HL-60/S4 treated with phorbol 12-myristate 13-acetate at 8.2 ng/mL for 4 days and 3 days (cell line): ENCODE results near the gene KYNU.
"Not testable (repeated sequence)": the region's sequence is repeated elsewhere in the genome, so short reads cannot be mapped to it uniquely, and the experiment has no call there.

Experiments
- in situ Hi-C: fragments of 300-500 bp; cut with MboI; formaldehyde crosslinking; loops from 2 replicates; pipeline ENCODE4 v1.15.0; 2022; ENCODE audit warnings: low sequenced_read_pairs

Gene KYNU

DNA sequence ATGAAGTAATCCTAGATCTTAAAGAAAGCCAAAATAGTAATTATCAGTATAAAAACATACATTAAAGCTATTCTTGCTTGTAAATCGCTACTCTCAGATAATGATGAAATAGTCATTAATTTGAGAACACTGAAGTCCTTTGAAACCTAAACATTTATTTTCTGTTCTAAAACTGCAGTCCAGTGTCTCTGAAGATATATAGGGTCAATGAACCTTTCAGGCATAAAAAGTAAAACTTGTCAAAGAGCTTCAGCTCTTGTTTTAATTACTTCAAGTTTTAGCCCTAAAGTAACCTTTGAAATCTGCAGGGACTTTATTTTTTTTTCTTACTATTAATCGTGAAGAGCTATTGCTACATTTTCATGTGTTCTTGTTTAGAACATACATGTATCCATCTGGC lies 116.3 kb downstream of the KYNU start:
- in situ Hi-C loops: no loop called here

GRCh38 chr2:142994665-142995064 lies 117.2 kb downstream of the KYNU start:
- in situ Hi-C loops: no loop called here

GRCh38 chr2:142997231-142997630 lies 119.8 kb downstream of the KYNU start:
- in situ Hi-C loops: no loop called here

GRCh38 chr2:143000599-143000998 lies 123.1 kb downstream of the KYNU start:
- in situ Hi-C loops: no loop called here

GRCh38 chr2:143001501-143001900 lies 124.0 kb downstream of the KYNU start:
- in situ Hi-C loops: no loop called here

GRCh38 chr2:143015656-143016055 lies 138.2 kb downstream of the KYNU start:
- in situ Hi-C loops: no loop called here

DNA sequence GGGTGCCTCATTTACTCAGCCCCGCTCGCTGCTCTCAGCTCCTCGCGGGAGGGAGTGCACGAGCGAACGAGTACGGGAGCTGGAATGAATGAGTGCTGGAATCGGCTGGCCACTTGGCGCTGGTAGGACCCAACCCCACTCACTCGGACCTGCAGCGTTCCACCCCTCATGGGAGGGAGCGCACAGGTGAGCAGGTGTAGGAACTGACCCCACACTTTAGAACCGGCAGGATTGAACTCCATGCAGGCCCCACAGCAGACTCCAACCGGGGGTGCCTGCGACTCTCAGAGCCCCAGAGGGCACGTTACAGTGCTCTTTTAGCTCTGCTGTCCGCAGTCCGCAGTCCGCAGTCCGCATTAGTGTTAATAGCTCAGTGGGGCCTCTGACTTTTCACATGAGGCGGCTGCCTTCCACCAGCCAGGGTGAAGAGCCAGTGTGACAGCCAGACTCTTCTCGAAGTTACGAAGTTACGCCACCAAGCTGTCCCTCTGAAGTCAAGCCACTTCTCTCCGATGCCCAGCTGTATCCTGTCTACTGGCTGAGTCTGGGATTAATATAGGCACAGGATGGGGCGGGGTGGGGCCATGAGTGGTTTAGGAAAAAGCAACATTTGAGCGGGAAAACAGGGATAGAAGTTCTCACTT lies 149.1 kb downstream of the KYNU start:
- in situ Hi-C loops: no loop called here

DNA sequence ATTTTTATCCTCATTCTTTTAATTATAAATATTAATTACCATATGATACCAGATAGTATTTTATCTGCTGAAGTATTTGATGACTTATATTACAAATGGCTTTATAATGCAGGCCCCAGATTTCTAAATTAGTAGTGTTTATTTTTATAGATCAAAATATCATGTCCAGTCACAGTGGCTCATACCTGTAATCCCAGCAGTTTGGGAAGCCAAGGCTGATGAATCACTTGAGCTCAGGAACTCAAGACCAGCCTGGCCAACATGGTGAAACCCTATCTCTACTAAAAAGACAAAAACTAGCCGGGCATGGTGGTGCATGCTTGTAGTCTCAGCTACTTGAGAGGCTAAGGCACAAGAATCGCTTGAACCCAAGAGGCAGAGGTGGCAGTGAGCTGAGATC lies 151.7 kb downstream of the KYNU start:
- in situ Hi-C loops: no loop called here

DNA sequence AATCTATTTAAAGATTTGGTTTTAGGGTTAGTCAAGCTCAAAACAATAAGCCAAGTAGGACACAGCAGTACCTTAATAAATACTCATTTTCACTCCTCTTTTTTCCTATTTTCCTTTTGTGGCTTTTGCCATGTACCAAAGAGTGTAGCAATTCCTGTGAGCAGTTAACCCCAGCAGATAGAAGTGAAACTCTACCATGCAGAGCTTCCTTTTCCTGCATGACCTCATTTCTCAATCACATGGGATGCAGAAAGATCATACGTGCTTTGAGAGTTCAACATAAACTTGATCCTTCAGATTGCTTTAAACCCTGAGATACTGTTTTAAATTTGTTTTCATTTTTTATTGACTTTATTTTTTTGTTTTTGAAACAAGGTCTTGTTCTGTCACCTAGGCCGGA lies 152.7 kb downstream of the KYNU start:
- in situ Hi-C loops: no loop called here

DNA sequence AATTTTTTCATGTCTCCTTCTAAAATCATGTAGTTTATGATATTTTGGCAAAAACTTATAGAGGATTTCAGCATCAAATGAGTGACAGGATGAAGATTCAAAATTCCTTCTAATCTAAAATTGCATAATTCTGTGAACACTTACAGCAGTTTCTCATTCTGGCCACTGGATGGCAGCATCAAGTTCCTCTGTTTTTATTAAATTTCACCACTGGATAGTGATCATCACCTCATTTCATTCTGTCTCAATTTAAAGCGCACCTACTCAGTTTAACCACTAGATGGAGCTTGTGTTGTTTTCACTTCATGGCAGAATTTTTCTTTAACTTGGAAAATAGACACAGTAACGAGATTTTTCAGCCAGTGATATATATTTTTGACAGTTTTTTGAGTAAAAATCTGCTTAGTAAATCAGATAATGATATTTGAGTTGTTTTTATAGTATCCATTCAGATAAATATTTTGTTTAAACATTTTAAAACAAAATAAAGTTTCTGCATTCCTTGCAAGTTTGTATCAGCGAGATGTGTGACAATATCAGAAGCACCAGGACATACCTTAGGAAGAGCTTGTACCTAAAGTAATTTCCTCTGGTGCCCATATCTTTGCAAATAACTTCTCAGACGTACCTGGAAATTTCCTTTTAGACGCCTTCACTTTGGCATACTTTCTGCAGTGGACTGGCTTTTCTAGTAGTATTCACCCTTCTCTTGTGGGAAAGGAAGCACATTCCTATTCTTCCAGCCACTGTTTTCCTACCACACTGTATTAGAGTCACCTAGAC lies 157.0 kb downstream of the KYNU start:
- in situ Hi-C loops: no loop called here

DNA sequence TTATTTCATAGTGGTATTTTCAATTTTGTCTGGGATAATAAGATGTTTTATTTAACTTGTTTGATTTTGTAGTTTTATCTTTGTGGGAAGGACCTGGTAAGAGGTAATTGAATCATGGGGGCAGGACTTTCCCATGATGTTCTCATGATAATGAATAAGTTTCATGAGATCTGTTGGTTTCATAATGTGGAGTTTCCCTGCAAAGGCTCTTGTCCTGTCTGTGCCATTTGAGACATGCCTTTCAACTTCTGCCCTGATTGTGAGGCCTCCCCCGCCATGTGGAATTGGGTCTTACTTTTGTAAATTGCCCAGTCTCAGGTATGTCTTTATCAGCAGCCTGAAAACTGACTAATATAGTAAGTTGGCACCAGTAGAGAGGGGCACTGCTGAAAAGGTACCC lies 174.0 kb downstream of the KYNU start:
- in situ Hi-C loops: no loop called here

DNA sequence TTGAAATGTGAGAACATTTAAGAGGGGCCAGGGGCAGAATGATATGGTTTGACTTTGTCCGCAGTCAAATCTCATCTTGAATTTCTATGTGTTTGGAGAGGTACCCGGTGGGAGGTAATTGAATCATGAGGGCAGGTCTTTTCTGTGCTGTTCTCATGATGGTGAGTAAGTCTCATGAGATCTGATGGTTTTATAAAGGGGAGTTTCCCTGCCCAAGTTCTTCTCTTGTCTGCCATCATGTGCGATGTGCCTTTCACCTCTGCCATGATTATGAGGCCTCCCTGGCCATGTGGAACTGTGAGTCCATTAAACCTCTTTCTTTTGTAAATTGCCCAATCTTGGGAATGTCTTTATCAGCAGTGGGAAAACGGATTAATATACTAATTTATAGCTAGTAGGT lies 176.0 kb downstream of the KYNU start:
- in situ Hi-C loops: not testable (repeated sequence)

DNA sequence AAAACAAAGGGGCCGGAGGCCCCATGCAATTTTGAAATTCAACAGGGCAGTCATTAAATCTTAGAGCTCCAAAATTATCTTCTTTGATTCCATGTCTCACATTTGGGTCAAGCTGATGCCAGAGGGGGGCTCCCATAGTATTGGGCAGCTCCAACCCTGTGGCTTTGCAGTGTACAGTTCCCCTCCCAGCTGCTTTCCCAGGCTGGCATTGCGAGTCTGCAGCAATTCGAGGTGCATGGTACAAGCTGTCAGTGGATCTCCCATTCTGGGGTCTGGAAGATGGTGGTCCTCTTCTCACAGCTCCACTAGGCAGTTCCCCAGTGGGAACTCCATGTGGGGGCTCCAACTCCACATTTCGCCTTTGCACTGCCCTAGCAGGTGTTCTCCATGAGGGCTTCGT lies 179.1 kb downstream of the KYNU start:
- in situ Hi-C loops: no loop called here

GRCh38 chr2:143058851-143059250 lies 181.4 kb downstream of the KYNU start:
- in situ Hi-C loops: no loop called here

GRCh38 chr2:143063612-143064200 lies 186.2 kb downstream of the KYNU start:
- in situ Hi-C loops: no loop called here

GRCh38 chr2:143068094-143068493 lies 190.6 kb downstream of the KYNU start:
- in situ Hi-C loops: no loop called here

DNA sequence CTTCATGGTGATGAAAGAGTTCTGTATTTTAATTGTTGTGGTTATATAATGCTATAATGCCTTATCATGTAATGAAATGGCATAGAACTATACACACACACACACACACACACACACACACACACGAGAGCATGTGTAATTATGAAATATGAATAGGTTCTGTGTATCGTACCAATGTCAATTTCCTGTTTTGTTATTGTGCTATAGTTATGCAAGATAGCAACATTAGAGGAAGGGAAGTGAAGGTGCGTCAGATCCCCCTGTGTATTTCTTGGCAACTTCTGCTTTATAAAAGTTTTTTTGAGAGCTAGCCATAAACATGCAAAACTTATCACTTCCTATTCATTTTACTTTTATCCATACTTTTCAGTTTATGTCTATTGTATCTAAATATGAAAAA lies 191.0 kb downstream of the KYNU start:
- in situ Hi-C loops: no loop called here

- in situ Hi-C loops: no loop called here
Measured at GRCh38 chr2:143070704-143071103, 193.2 kb downstream of the KYNU start.

DNA sequence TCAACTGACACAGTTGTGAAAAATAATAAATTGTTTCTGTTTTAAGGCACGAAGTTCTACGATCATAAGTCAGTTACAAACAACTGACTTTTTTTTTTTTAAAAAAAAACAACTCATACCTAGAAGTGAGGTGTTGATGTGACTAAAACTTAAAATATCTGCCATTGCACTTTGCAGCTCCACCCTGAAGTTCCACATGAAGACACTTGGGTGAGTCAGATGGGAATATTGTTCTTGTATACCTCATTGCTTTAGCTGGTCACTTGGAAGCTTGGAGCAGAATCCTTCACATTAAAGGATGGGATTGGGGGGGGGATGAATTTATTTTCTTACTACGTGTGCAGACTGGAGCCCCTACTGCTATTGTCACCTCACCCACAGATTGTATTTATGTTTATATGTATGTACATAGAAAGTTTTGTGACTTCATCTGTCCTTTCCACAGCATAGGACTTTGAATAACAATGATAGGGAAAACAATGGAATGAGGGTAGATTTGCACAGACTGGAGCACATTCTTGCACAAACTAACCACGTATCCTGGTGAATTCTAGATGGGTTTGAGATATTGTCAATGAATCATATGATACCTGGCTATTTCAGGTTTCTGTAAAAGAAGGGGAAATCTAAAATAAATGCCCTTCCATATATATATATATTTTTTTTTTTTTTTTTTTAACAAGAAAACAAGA lies 193.9 kb downstream of the KYNU start:
- in situ Hi-C loops: no loop called here

- in situ Hi-C loops: not testable (repeated sequence)
Measured at GRCh38 chr2:143074913-143075312, 197.4 kb downstream of the KYNU start.

GRCh38 chr2:143075711-143076110 lies 198.2 kb downstream of the KYNU start:
- in situ Hi-C loops: no loop called here

GRCh38 chr2:143078104-143078503 lies 200.6 kb downstream of the KYNU start:
- in situ Hi-C loops: no loop called here
